ENCODE data around the gene AOPEP.

AOPEP gene

GRCh38 chr9:95029288-95029687 is 302.8 kb downstream of the AOPEP start:
- TF ChIP-seq CTCF (IDR thresholded peaks at IDR 0.05; ENCODE audit: extremely low read depth, insufficient read depth, missing control alignments) = no peak
- in situ Hi-C loops (cut with MboI; ENCODE audit: low pct_unique_long_range_greater_than_20kb, low sequenced_read_pairs, unreplicated experiment) = no loop called here
- DNase-seq (ENCODE audit: low spot score) = no peak

GRCh38 chr9:95029720-95030119 is 303.2 kb downstream of the AOPEP start:
- in situ Hi-C loops (cut with MboI; ENCODE audit: low pct_unique_long_range_greater_than_20kb, low sequenced_read_pairs, unreplicated experiment) = no loop called here
- no peak for TF ChIP-seq CTCF (IDR thresholded peaks at IDR 0.05; ENCODE audit: extremely low read depth, insufficient read depth, missing control alignments)
- DNase-seq (ENCODE audit: low spot score) = no peak

GRCh38 chr9:95030344-95030743 is 303.8 kb downstream of the AOPEP start:
- no peak for DNase-seq (ENCODE audit: low spot score)
- no peak for TF ChIP-seq CTCF (IDR thresholded peaks at IDR 0.05; ENCODE audit: extremely low read depth, insufficient read depth, missing control alignments)
- in situ Hi-C loops (cut with MboI; ENCODE audit: low pct_unique_long_range_greater_than_20kb, low sequenced_read_pairs, unreplicated experiment) = no loop called here

- in situ Hi-C loops (cut with MboI; ENCODE audit: low pct_unique_long_range_greater_than_20kb, low sequenced_read_pairs, unreplicated experiment) = no loop called here
- no peak for TF ChIP-seq CTCF (IDR thresholded peaks at IDR 0.05; ENCODE audit: extremely low read depth, insufficient read depth, missing control alignments)
- DNase-seq (ENCODE audit: low spot score) = no peak
These were observed 304.6 kb downstream of the AOPEP start for GRCh38 chr9:95030920-95031642.

GRCh38 chr9:95031711-95032461 is 305.4 kb downstream of the AOPEP start:
- in situ Hi-C loops (cut with MboI; ENCODE audit: low pct_unique_long_range_greater_than_20kb, low sequenced_read_pairs, unreplicated experiment) = no loop called here
- no peak for TF ChIP-seq CTCF (IDR thresholded peaks at IDR 0.05; ENCODE audit: extremely low read depth, insufficient read depth, missing control alignments)
- no peak for DNase-seq (ENCODE audit: low spot score)

- no peak for TF ChIP-seq CTCF (IDR thresholded peaks at IDR 0.05; ENCODE audit: extremely low read depth, insufficient read depth, missing control alignments)
- DNase-seq (ENCODE audit: low spot score) = no peak
These were observed 306.3 kb downstream of the AOPEP start for GRCh38 chr9:95032580-95033341.

More at GRCh38 chr9:95032580-95033341, 306.3 kb downstream of the AOPEP start:
- in situ Hi-C loops (cut with MboI; ENCODE audit: low pct_unique_long_range_greater_than_20kb, low sequenced_read_pairs, unreplicated experiment) = no loop called here

Measured in GM13977 (cell line).